GM03348 (cell line): ENCODE measurements around the gene CACNA2D4.

ENCODE experiments used
- DNase-seq: peaks from one replicate; pipeline ENCODE4 v3.0.0; 2012; ENCODE audit warnings: low spot score

The CACNA2D4 gene

GRCh38 chr12:1778911-1779310 lies 139.5 kb downstream of the CACNA2D4 start:
- no peak for DNase-seq

GRCh38 chr12:1777798-1778197 lies 140.7 kb downstream of the CACNA2D4 start:
- peak; percentile 76 for DNase-seq

GRCh38 chr12:1776170-1776921 lies 142.1 kb downstream of the CACNA2D4 start:
- peak; percentile 70 for DNase-seq

- DNase-seq, result peak; percentile 52
Measured at GRCh38 chr12:1773937-1774655, 144.4 kb downstream of the CACNA2D4 start.

GRCh38 chr12:1769809-1770494 lies 148.5 kb downstream of the CACNA2D4 start:
- no peak for DNase-seq

GRCh38 chr12:1768615-1769014 lies 149.8 kb downstream of the CACNA2D4 start:
- DNase-seq, result no peak

- DNase-seq, result no peak
Measured at GRCh38 chr12:1767407-1768090, 150.9 kb downstream of the CACNA2D4 start.

- DNase-seq, result no peak
Measured at GRCh38 chr12:1766110-1766509, 152.3 kb downstream of the CACNA2D4 start.

- no peak for DNase-seq
Measured at GRCh38 chr12:1763153-1763552, 155.3 kb downstream of the CACNA2D4 start.

- DNase-seq, result no peak
Measured at GRCh38 chr12:1761857-1762256, 156.6 kb downstream of the CACNA2D4 start.

- peak; percentile 14 for DNase-seq
Measured at GRCh38 chr12:1760566-1761382, 157.7 kb downstream of the CACNA2D4 start.

- DNase-seq, result no peak
Measured at GRCh38 chr12:1758887-1759286, 159.6 kb downstream of the CACNA2D4 start.

GRCh38 chr12:1758376-1758775 lies 160.1 kb downstream of the CACNA2D4 start:
- DNase-seq, result no peak

- DNase-seq, result no peak
Measured at GRCh38 chr12:1750300-1750699, 168.2 kb downstream of the CACNA2D4 start.

- DNase-seq, result no peak
Measured at GRCh38 chr12:1749019-1749418, 169.4 kb downstream of the CACNA2D4 start.

- DNase-seq, result no peak
Measured at GRCh38 chr12:1747609-1748008, 170.8 kb downstream of the CACNA2D4 start.

GRCh38 chr12:1744932-1745331 lies 173.5 kb downstream of the CACNA2D4 start:
- DNase-seq, result peak; percentile 5
